ENCODE data around the gene MED26. TPM values are rescaled to one million over a fixed set of nuclear protein-coding genes. Genes with fewer than 3 reads are reported as not detected.
"Not testable (repeated sequence)": the region's sequence is repeated elsewhere in the genome, so short reads cannot be mapped to it uniquely, and the experiment has no call there.

Gene MED26
- total and polyA plus RNA-seq, 2 of the 8 experiments (the other 6 are each of a cell fraction or from before 2014, with no cell fraction given) = 5.3 to 10.7 TPM

DNA sequence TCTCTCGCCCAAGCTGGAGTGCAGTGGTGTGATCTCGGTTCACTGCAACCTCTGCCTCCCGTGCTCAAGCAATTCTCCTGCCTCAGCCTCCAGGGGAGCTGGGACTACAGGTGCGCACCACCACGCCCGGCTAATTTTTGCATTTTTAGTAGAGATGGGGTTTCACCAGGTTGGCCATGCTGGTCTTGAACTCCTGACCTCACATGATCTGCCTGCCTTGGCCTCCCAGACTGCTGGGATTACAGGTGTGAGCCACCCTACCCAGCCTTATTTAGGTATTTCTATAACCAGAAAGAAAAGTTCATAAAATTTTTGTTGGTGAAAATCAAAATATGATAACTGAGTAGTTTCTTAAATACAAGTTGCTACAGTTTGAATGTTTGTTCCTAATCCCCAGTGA lies 84.3 kb downstream of the MED26 start:
- not testable (repeated sequence) for H3K9ac ChIP-seq (replicated peaks in 1 of 4; ENCODE audit: extremely low read depth in 1 of 4, low read depth in 3 of 4, low read length in 3 of 4); H3K9me3 ChIP-seq (ENCODE audit: insufficient read depth in 2 of 2, low read depth in 1 of 2, low read length in 1 of 2); H2BK120ac ChIP-seq (replicated peaks; ENCODE audit: low read depth, low read length); H3K4me1 ChIP-seq (replicated peaks in 1 of 4; ENCODE audit: control insufficient read depth in 3 of 4, insufficient read depth in 4 of 4, low read length in 3 of 4); DNase-seq (ENCODE audit: low read depth in 1 of 2, low spot score in 2 of 2); H2BK12ac ChIP-seq (ENCODE audit: low read depth, low read length); H2BK5ac ChIP-seq (ENCODE audit: low read depth, low read length); H3K56ac ChIP-seq (replicated peaks; ENCODE audit: insufficient read length, low read depth, low read length); H3K18ac ChIP-seq (ENCODE audit: extremely low read depth, low read length); H3K23ac ChIP-seq (ENCODE audit: insufficient read length); H3K27ac ChIP-seq (ENCODE audit: low read depth, low read length); H4K91ac ChIP-seq (replicated peaks; ENCODE audit: insufficient read length, low read length); H3K27me3 ChIP-seq (replicated peaks in 1 of 4; ENCODE audit: control insufficient read depth in 3 of 4, extremely low read depth in 1 of 4, insufficient read depth in 3 of 4, low read length in 3 of 4); H4K5ac ChIP-seq (ENCODE audit: insufficient read length, low read depth, low read length); H3K79me1 ChIP-seq (ENCODE audit: low read depth, low read length); H2BK15ac ChIP-seq (ENCODE audit: low read length); H2AK5ac ChIP-seq (ENCODE audit: low read depth, low read length); H3K14ac ChIP-seq (ENCODE audit: insufficient read length); H4K8ac ChIP-seq (ENCODE audit: extremely low read depth, insufficient read depth, low read length); H2BK20ac ChIP-seq (ENCODE audit: low read length); FAIRE-seq; H3K23me2 ChIP-seq (ENCODE audit: low read depth, low read length); H3K4ac ChIP-seq (replicated peaks; ENCODE audit: insufficient read length, low read depth, low read length); H2AFZ ChIP-seq (ENCODE audit: low read length)
- ChIA-PET POLR2A (ENCODE audit: partially characterized antibody) (interaction anchor here (1.0 to 1.1 kb wide), 2 partner anchors 27 to 33 kb away, joined by 3 to 4 read pairs; no protein-coding TSS in a partner anchor), CTCF (ENCODE audit: partially characterized antibody) (interaction anchor here (0.6 kb wide), 1 partner anchor 94 kb away, joined by 3 read pairs; no protein-coding TSS in a partner anchor)
- peaks cover 4 to 13% of the 10 kb centered on the region in 2 experiments for H4K20me1 ChIP-seq (replicated peaks in 1 of 2; ENCODE audit: control insufficient read depth in 1 of 2, insufficient read depth in 2 of 2, low read length in 2 of 2)
- H3K4me3 ChIP-seq (ENCODE audit: extremely low read depth in 1 of 4, insufficient read depth in 2 of 4, low read depth in 3 of 4, low read length in 4 of 4) = peak overlapping the region in 2 of 4 experiments; percentile 86 to 99; a peak in 3 of 8 replicates
- 82% methylated on average over 6 of the region's 6 CpGs; no CpG with 5 or more reads in 1 of the 2 experiments for WGBS, 2 experiments (ENCODE audit: extremely low coverage in 1 of 2, insufficient coverage in 1 of 2, insufficient read length in 1 of 2, insufficient replicate concordance in 2 of 2, low coverage in 1 of 2, low lambda C conversion rate in 2 of 2, missing lambda C conversion rate in 1 of 2)
- peak overlapping the region; percentile 66 to 78; a peak in 3 of 4 replicates for H3K4me2 ChIP-seq (ENCODE audit: insufficient read depth in 1 of 2, low read depth in 2 of 2, low read length in 2 of 2)
- peaks cover 0 to 11% (median 2%) of the 10 kb centered on the region in 4 experiments; a peak in 2 of 8 replicates for H3K36me3 ChIP-seq (ENCODE audit: control insufficient read depth in 2 of 4, insufficient read depth in 4 of 4, low read length in 3 of 4)
- peaks cover 26 to 45% of the 10 kb centered on the region in 2 experiments for H3K79me2 ChIP-seq (ENCODE audit: control insufficient read depth in 1 of 2, insufficient read depth in 2 of 2, low read length in 2 of 2)

Measured in H1 (cell line).